Measurements from ENCODE around the gene ATP2B2.

ATP2B2 gene

DNA sequence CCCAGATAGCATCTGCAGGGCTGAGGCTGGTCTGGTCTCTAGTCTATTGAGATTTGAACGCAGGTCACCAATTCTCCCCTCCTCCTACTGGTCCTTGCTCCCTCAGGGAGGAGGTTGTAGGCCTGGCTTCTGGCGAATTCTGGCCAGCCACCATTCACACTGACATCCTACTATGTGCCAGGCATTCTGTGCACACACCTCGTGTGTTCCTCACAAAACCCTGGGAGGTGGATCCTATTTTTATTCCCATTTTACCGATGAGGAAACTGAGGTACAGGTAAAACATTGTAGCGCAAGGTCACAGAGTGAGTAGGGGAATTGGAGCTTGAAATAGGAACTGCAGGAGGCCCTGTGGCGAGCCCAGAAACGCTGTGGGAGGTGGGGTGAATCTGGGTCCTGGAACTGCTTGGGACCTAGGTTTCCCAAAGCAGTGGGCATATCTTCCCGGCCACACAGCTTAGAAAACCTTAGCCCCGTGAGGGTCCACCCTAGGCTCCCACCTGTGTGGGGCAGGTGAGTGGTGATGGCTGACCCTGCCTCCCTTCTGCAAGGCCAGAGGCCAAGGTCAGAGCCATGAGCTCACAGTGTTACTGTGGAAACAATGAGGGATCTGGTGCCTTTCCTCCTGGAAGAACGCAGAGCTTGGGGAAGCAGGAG is 4.8 kb upstream of the ATP2B2 start:
- no peak for DNase-seq

DNA sequence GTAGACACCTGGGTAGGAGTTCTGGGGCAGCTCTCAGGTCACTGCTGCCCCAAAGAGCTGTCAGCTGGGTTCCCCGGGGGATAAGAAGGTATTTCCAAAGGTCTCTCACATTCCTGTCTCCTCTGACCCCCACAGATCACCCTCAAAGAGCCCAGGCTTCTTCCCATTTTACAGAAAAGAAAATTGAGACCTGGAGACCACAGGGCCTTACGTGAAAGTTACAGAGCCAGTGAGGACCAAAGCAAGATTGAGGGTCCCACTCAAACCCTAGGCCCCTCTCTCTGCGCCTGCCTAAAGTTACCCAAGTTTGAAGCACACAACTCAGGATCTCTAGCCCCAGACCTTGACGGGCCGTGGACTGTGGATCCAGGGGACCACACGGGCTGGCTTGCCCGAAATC is 3.9 kb upstream of the ATP2B2 start:
- DNase-seq = no peak

DNA sequence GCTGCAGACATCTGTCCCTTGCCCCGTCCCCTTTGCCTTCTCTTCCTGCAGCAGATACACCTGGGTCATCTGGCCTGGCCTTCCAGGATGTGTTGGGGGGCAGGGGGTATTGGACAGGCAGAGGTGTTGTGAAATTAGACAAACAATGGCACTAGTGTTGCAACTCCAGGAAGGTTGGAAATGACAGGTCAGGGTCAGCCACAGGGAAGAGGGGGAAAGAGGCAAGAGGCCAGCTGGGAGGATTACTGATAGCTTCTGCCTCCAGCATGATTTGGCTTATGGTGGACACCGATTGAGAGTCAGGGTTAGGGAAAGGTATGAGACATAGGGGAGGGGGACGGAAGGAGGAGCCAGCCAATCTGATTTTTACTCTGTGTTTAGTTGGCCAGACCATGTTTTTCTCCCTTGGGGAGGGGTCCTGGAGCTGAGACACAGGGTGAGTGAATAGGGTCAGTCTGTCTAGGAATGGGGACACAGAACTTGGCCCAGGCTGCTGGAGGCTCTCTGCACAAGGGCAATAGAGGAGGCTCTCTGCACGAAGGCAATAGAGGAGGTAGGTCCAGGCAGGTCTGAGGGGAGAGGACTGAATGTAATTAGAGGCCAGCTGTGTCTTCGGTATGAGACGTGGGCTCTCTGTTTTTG is 3.4 kb upstream of the ATP2B2 start:
- no peak for DNase-seq

DNA sequence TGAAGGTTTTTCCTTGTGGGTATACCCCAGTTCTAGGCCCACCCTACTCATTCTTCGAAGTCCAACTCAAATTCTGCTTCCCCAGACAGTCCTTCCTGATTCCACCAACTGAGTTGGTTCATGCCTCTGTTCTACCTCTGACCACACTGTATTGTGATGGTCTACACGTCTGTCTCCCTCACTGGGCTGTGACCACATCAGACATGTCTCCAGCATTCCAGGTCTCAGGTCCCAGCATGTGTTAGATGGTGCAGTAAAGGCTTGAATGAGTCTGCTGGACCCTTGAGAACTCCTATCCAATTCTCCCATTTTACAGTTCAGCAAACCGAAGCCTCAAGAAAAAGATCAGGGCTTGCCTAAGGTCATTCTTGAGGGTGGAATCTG is 2.8 kb upstream of the ATP2B2 start:
- no peak for DNase-seq

DNA sequence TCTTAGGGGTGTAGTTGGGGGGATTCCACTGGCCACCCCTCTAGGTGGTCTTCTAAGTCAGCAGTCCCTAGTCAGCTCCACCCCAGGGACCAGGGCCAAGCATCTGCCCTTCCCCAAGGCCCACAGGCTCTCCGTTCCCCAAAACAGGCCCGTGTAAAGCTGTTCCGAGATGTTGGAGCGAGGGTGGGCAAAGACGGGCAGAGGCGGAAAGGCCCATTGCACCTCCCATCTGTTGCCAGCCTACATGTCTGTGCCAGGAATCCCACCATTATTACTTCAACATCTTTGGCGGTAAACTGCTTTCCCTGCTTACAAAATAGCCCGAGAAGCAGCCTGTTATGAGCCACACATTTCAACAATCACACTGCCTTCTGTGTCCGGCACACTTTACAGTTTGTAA is 1.9 kb upstream of the ATP2B2 start:
- no peak for DNase-seq

DNA sequence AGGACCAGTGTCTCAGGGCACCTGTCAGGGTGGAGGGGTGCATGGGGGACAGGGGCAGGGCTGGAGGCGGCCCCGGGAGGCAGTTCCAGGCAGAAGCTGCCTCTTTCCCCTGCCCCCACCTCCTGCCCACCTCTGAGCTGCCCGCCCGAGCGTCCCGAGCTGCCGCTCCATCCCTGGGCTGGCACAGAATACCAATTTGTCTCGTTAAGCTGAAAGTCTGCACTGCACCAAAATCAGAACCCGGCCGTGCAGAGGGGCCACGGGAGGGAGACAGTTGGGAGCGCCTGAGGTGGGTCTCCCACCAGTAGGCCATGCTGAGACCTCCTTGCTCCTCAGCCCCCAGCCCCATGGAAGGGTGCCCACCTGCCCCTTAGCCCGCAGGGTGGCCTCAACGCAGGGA is 1.3 kb upstream of the ATP2B2 start:
- no peak for DNase-seq

DNA sequence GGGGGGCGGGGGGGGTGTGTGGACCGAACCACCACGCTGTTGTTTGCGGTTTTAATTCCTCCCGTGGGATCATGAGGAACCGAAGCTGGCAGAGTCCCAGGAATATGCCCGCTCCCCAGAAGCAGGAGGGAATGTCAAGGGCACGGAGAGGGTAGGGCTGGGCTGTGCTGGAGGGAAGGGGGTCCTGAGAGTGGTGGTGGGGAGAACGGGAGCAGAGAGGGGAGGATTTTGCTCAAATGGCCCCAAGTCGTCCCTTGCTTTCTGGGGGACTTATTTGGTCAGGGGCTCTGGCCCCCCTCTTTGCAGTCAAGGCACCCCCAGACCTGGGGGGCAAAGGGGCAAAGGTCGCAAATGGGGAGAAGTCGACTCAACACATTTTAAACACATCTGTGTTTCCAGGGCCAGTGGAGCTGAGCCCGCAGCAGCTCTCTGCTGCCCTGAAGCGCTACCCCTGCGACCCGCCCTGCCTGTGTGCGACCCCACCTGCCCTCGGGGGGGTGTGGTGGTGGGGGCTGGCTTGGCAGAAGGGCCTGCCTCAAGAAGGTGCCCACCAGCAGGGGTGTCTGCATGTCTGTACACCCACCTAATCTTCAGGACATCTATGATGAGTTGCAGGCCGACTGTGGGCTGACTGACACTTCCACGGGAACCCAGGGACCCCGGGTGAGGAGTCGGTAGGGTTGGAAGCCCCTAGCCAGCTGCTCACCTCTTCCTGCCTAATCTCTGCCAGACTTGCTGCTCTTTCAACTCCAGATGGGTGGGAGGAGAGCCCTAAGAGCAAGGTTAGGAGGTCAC is 602 bp upstream of the ATP2B2 start:
- no peak for DNase-seq

DNA sequence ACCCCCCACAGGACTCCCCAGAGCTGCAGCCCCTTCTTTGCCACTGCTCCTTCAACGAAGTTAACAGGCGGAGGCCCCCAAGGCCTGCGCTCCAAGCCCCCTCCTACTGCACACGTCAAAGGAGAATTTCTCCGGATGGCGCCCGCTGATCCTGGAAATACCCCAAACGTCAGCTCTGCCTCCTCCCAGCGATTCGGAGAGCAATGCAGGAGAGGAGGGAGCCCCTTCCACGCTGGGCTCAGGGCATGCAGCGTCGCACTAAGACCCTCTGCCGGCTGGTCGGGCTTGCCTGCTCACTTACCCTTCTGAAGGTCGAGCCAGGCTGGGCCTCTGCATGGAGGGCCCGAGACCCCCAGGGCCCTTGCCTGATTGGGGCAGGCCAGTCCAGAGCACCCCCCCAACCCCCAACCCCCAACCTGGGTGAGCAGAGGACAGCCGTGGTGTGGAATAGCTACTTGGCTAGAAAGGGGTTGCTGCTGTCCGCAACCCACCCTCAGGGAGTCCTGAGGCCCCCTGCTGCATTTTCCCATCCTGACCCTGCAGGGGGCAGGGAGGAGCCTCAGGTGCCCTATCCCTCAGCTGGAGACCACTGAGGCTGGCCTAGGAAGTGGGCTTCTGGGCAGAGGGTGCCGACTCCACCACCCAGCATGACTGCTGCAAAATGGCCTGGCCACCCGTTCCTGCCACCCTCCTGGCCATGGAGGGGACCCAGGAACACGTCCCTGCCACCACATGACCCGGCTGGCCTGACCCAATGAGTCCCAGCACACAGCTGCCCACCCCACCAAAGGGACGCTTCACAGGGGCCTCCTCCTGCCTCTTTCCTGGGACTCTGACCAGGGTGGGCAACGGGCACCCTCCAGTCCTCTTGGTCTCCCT is 976 bp downstream of the ATP2B2 start:
- DNase-seq = no peak

DNA sequence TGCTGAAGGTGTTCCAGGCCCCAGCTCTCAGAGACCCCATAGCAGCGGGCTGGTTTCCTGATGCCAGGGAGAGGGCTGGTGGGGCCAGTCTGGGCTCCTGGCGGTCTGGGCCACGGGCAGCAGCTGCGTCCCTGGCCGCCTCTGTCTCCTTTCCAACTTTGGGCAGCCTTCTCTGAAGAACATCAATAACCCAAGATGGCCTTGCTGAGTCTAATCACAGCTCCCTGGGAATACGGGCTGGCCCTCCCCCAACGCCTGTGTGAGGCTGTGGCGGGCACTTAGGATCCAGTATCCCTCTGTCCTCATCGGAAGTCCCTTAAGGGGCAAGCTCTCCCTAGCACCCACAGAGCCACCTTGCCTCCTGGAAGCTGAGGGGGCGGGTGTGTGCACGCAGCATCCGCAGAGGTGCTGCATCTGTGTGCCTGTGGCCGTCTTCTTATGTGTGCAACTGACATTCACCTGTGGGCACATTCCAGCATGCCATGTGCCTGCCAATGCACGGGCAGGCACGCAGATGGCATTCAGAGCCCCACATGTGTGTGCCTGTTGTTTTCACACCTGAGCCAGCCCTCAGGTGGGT is 2.1 kb downstream of the ATP2B2 start:
- no peak for DNase-seq

DNA sequence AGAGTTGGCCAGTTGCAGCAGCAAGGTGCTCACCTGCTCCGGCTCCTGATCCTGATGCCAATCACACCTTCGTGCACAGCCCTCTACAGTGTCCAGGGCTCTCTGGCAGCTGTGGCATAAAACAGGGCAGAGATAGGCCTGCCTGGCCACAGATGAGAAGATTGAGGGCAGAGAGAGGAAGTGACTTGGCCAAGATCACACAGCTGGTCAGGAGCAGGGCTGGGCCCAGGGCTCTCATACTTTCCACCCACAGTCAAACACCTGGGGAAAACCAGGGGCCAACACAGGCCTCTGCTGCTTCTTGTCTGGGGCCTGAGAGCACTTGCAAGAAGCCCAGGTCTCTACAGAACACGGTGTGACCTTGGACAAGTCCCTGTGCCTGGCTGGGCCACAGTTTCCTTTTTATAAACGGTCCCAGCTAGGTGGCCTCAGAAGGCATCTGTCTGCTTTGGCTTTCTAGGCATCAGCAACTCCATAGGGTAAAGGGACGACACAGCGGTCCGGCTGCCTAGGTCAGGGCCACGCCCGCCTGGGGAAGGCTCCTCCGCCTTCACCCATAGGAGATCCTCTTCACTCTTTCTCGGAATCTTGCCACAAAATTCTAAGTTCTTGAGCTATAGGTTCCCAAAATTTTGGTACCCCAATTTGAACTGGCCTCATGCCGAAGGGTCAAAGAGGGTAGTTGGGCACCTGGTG is 3.1 kb downstream of the ATP2B2 start:
- DNase-seq = no peak

DNA sequence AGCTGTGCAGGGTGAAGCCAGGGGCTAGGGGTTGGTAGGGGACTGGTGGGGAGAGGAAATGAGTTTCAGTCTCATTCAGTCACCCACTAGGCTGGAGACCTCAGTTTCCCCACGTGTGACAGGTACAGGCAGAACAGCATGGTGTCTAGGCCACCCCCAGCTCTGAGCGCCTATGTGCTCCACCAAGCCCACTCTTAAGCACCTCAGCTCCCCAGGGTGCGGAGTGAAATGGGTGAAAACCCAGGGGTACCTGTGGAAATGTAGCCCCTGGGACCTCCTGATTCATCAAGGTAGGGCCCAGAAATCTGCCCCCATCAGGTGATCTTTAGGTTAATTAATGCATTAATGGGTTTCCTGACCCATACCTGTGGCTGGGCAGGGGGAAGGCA is 3.7 kb downstream of the ATP2B2 start:
- no peak for DNase-seq

DNA sequence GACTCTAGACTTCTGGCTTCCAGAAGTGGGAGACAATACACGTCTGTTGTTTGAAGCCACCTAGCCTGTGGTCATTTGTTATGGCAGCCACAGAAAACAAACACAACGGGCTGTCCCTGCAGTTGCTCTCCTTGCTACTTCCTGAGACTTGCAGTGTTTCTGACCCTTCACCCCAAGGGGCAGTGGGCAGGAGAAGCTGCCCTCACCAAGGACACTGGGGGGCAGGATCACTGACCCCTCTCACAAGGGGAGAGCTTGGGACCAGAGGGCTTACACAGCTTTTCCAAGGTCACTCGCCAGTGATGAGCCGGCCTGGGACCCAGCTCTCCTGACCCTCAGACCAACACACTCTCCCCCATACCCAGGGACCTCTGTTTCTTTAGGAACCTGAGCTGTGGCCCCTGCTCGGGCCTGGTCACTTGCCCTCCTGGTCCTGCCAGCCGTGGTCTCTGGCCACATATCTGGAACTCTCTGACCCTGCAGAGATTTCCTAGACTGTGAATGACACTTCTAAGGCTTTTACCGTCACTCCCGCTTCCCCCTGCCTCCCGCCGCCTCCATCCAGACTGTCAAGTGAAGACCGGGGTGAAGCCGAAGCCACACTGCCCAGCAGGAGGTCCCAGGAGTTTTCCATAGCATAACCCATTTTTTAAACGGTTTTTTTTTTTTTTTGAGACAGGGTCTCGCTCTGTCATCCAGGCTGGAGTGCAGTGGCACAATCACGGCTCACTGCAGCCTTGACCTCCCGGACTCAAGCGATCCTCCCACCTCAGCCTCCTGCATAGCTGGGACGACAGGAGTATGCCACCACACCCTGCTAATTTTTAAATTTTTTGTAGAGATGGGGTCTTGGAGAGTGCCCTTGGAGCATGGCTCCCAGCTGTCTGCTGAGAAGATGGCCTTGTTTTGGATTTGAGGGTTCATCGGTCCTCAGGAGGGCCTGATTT is 4.4 kb downstream of the ATP2B2 start:
- DNase-seq = no peak

DNA sequence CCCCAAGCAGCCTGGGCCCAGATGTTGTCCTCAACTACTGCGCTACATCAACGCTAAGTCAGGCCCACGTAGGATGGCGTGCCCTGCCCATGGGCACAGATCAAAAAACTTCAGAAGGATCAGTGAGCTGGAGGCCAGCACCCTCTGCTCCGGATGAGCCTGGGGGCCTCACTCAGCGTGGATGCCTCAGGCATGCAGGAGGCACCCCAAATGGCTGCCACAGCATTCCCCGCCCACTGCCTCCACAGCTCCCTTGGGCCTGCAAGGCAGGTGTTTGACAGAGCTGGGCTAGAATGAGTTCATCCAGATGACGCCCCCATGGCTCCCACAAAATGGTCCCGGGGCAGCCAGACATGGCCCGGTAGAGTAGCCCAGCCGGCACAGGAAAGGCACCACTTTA is 7.1 kb downstream of the ATP2B2 start:
- no peak for DNase-seq

DNA sequence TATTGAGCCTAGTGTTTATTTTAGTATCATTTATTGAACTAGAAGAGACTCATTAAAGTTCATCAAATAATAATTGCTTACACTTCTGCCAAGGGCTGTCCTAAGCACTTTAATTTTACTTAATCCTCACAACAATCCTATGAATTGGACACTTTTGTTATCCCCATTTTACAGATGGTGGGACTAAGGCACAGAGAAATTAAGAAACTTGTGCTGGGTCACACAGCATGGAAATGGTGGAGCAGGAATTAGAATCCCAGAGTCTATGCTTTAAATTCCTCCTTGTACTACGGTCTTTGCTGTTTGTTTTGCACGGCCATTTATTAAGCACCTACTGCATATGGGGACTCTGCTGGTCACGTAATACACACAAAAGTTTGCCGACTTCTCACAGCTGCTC is 7.9 kb downstream of the ATP2B2 start:
- DNase-seq = no peak

DNA sequence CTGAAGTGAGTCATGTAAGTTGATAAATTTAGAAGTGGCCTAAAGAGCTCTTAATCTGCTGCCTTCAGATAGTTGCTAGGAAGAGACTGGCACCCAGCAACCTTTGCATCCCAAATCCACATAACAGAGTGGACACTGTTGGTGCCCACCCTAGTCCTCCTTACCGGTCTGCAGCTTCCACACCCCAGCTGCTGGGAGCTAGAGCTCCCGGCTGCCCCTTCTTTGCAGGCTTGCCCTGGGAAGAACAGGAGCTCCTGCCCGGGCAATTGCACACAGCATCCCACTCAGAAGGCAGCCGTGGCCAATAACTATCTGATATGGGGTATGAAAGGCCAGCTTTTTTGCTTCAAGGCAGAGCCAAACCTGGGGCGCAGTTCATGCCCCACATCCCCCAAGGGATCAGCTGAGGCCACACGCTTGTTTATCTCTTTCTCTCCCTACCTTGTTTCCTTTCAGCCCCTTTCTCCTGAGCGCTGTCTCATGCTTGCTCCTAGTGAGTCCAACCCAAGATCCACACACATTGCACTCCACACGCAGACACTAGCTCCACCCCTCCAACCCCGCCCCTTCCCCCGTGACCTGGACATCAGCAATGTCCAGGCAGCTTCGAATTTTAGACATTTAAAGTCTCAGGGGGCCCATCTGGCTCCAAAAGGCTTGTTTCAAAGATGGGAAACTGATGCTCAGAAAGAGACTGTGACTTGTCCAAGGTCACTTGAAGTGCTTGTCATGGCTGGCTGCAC is 9.1 kb downstream of the ATP2B2 start:
- DNase-seq = no peak

DNA sequence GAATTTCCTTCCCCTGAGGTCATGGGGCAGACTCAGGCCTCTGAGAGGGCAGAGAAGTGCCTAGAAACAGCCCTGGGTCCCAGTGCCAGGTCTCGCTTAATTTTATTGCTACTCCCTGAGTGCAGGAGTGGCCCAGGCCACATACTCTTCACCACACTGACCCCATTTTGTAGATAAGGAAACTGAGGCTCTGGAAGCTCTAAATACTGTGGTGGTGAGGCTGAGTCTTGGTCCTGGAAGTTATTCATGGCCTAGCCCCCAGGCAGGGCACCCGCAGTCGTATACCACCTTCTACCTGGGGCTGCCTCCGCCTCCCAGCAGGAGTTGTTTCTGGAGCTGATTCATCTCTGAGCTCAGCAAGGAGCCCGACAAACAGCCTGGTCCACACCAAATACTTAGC is 9.8 kb downstream of the ATP2B2 start:
- no peak for DNase-seq

DNA sequence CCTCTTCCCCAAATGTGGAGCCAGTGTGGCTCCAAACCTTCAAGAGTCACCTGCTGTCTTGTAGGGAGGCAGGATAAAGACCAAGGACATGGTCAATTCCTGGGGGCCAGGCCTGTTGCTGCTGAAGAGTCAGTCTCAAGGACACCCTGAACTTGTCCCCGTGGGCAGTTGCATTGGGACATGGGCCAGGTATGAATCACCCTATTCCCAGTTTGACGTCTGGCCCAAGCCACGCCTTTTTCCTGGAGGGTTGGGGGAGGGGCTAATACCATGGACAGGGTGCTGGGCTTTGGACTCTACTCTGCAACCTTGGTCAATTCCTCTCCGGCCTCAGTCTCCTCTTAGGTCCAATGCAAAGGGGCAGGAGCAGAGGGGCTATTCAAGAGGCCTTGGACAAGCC is 10.4 kb downstream of the ATP2B2 start:
- DNase-seq = no peak

DNA sequence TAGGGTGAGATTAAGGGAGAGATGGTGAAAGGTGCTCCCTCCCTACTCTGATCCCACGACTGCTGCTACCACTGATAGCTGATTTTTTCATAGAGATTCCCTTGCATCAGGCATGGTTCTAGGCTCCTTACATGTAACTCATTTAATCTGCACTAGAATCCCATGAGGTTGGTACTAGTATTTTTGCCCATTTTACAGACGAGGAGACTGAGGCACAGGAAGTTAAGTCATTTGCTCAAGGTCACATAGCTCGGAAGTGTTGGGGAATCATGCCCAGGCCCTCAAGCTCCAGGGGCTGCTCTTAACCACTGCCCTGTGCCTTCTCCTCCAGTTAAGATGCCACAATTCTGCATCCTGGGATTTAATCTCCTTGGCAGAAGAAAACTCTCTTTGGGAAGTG is 11.2 kb downstream of the ATP2B2 start:
- no peak for DNase-seq

DNA sequence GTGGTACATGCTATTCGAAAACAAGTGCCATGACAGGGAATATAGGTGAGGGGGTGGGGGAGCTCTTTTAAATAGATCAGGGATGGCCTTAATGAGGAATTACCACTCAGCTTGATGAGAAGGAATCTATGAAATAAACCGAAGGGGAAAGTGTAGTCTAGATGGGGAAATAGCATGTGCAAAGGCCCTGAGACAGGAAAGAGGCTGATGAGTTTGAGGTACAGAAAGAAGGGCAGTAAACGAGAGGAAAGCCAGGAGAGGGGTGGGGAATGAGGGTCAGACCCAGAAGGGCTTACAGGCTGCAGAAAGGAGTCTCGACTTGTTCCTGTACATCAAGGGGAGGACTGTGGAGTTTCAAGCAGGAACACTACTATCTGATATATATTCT is 12.2 kb downstream of the ATP2B2 start:
- DNase-seq = no peak
